HG03520 (cell line): ENCODE results near the gene MAEA.
"Not testable (repeated sequence)": the region's sequence is repeated elsewhere in the genome, so short reads cannot be mapped to it uniquely, and the experiment has no call there.

Experiments
- ATAC-seq: cut with Tn5 transposase; IDR thresholded peaks from one replicate; pipeline ENCODE4 v1.9.1; 2021; ENCODE audit warnings: mild to moderate bottlenecking, moderate library complexity; ENCODE audit not compliant: unreplicated experiment

MAEA gene

DNA sequence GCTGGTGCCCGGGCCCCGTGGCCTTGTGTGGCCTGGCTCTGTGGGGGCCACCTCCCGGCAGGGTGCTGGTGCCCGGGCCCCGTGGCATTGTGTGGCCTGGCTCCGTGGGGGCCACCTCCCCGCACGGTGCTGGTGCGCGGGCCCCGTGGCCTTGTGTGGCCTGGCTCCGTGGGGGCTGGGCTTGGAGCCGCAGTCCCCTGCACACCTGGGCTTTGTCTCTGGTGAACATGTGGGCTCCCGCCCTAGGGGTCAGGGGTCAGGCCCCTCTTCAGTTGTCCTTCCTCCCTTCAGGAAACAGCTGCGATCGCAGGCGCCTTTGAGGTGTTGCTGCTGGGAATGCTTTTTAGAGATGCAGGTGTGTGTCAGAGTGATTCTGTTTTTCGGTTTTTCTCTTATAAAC is 74.5 kb downstream of the MAEA start:
- ATAC-seq, result no peak

DNA sequence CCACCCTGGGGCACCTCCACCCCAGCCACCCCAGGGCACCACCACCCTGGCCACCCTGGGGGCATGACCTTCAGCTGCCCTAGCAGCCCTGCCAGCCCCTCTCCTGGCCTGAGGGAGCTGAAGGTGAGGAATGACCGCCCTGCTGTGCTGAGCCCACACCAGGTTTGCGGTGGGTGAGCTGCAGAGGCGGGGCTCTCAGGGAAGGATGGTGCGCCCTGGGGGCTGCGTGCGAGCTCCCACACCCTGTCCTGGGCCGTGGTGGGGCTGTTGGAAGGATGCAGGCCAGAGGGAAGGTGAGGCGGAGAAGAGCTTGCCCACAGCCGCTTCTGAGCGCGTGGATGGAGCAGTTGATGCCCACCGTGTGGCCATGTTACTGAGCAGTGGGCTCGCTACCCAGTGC is 75.1 kb downstream of the MAEA start:
- no peak for ATAC-seq

DNA sequence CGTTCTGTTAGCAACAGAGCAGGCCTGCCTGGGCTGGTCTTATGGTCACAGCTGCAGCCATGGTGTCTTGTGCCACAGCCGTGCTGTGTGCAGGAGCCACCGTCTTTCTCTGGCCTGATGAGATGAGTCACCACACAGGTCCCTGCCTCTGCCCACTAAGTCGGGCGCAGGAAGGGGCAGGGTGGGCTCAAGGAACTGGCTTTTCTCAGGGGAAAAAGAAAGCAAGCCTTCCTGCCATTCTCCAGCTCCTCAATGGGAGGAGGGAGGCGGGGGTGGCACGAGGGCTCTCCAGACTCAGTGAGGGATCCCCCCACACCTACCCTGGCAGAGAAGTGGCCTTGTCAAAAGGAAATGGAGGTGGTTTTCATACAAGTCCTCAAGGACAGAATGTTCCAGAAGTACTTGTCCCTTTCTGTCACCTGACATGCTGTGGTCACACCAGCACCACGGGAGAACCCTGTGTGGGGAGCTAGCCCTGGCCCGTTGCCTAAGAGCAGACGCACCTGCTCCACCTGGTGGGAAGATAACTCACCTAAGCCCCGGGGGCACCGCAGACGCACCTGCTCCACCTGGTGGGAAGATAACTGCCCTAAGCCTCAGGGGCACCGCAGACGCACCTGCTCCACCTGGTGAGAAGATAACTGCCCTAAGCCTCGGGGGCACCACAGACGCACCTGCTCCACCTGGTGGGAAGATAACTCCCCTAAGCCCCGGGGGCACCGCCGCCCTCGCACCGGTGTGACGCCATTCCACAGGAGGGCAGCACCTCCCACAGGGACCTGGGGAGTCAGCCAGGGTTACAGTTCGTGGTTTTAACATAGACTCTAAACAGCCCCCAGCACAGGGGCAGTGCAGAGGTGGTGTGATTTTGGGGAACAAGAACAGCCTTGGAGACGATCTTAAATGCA is 75.8 kb downstream of the MAEA start:
- no peak for ATAC-seq

DNA sequence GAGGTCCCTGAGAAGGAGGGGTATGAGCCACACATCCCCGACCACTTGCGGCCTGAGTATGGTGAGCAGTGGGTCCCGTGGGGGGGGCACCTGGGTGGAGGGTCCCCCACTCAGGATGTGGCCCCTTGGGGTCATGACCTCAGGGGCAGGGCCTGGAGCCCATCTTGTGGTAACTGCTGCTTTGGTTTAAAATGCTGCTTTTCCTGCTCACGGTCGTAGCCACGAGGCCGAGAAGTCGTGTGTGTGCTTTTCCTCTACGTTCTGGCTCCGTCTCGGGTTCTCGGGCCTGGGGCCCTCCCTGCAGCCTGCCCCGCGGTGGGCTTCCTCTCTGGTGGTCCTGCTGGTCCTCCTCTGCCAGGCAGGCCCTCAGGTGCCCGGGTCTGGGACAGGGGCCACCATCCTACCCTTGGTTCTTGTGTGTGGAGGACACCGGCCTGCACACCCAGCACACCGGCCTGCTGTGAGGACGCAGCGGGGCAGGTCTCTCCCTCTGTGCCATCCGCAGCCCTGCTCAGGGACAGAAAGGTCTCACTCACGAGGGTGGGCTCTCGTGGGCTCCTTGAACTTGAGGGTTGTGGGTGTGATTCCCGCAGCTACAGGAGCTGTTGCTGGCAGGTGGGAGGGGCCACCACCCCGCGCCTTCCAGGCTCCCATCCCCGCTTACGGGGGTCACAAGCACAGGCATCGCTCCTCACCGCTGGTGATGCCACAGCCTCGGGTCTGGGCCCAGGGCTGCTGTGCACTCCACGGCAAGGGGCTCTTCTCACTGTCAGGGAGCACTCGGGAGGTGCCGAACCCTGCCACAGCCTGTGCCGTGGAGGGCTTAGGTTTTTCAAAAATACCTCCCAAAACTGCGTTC is 76.9 kb downstream of the MAEA start:
- no peak for ATAC-seq

DNA sequence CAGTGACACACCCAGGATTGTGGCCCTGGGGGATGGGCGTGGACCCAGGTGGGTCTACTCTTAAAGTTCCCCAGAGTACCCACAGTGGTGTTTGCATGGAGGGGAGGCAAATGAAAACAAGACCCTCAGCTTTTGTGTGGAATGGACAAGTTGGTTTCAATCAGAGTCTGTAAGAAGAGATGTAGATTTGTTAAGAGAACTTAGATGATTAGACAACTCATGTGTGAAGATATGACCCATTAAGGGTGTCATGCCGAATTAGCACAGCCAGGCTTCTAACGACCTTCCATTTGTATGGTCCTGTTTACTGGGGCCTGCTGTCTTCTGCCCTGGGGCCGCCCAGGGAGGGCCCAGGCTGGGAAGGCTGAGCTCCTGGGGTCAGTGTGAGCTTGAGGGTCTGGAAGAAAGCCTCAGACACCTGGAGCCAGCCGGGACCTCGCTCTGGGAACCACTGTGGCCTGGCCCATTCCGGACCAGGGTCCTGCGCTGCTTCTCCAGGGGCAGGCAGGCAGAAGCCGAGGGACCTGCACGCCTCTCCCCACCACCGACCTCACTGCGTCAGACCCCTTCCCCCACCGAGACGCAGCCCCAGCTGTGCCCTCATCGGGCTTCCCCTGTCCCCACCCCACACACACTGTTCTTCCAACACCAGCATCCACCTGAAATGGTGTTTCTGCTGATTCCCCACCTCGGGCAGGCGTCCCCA is 77.7 kb downstream of the MAEA start:
- ATAC-seq, result no peak

DNA sequence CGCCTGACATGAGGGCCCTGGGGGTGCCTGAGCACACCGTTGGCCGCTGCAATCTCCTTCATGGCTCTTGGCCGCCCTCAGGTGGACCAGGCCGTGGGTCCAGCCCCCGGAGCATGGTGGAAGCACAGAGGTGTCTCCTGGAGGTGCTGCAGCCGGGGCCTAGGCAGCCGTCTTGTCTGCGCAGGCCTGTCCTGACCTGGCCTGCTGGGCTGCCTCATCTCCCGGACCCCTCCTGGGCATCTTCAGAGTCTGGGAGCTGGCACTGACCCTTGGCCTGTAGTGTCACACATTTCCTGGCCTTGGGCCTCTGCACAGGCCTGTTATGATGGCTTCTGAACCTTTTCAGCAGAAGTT is 78.2 kb downstream of the MAEA start:
- ATAC-seq, result no peak

DNA sequence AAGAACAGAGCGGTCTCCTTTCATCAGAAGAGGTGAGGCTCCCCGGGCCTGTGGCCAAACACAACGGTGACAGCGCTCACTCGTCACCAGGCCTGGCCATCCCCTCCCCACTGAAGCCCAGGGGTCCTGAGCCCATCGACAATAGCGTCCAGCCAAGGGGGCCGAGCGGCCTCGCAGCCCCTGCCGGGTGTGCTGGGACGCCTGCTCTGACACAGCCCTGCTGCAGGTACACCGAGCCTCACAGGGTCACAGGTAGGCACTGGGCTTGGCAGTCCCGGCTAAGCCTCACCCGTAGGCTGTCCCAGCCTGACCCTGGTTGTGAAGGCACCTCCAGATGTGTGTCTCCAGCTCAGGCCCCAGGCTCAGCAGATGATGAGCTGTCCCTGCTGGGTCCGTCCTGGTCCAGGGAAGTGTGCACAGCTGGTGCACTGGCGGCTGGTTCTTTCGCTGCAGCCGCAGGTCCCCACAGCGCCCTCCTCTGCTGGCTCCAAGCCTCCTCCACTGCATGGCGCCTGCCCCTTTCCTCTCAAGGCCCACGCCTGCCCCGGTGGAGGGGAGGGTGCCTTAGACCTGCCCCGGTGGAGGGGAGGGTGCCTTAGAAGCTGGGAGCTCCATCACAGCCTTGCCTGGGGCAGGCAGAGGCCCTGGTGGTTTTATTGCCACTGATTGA is 78.9 kb downstream of the MAEA start:
- ATAC-seq, result no peak

DNA sequence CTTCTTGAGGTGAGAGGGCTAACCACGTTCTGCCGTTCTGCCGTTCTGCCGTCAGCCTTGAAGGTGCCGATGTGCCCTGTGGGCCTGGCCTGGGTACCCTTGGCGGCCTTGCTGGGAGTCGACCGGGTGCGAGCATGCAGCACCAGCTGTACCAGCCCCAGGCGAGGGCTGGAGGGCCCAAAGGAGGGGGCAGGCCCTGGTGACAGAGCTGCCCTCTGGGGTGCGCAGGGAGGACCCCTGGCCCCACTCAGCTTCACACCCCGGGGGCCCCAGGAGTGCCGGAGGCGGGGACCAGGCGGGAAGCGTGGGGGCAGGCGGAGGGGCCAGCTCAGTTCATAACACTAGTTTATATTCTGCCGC is 79.4 kb downstream of the MAEA start:
- ATAC-seq, result no peak

DNA sequence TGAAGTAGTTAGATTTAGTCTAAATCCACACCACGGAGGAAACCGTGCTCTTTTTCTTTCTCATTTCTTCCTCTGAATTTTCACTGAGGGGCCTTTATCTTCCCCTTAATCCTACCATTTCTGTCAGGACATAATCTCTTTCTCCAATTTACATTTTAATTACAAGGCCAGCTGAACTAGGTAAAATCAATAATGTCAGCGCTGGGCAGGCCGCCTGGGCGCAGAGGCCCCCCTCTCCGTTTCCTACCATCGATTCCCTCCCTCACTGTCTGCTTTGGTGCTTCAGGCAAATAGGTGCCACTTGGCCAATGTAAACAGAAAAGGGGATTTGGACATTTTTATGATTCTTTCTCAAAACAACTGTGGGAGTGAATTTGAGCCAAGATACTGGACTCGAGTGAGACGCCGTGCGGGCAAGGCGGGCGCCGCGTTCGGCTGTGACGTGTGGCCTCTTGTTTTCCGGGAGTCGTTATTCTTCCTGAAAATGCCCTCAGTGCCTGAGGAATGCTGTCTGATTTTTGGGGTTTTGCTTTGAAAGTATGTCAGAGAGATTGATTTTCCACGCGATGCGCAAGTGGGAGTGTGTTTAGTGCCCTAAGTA is 79.9 kb downstream of the MAEA start:
- no peak for ATAC-seq

DNA sequence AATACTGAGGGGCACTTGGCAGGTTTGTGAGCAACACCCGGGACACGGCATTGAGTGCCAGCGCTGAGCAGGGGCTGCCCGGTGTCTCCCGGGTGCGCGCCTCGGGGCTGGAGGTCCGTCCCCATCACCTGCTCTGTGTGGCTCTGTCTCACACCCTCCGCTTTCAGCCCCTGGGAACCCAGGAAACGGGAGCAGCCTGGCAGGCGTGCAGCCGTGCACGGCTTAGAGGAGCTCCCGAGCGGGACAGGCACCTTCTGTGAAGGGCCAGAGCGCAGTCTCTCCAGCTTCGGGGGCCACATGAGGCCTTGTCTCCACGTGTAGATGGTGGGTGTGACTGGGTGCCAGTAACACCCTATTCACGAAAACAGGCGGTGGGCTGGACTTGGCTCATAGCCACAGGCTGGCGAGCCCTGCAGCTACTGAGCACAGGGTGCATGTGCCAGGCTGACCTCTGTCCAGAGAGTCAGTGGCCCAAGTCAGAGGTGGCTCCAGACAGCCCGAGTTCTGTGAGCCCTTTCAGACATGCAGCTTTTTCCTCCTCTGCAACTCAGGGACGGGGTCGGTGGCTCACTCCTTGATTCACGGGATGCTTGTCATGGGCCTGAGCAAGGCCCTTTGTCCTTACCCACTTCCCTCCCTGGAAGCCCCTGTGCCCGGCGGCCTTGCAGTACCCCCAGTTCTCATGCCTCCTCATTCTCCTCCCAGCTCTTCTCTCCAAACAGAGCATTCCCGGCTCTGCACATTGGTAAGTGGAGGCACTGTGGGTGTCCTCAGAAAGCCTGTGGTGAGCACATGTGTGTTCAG is 80.8 kb downstream of the MAEA start:
- ATAC-seq, result no peak

DNA sequence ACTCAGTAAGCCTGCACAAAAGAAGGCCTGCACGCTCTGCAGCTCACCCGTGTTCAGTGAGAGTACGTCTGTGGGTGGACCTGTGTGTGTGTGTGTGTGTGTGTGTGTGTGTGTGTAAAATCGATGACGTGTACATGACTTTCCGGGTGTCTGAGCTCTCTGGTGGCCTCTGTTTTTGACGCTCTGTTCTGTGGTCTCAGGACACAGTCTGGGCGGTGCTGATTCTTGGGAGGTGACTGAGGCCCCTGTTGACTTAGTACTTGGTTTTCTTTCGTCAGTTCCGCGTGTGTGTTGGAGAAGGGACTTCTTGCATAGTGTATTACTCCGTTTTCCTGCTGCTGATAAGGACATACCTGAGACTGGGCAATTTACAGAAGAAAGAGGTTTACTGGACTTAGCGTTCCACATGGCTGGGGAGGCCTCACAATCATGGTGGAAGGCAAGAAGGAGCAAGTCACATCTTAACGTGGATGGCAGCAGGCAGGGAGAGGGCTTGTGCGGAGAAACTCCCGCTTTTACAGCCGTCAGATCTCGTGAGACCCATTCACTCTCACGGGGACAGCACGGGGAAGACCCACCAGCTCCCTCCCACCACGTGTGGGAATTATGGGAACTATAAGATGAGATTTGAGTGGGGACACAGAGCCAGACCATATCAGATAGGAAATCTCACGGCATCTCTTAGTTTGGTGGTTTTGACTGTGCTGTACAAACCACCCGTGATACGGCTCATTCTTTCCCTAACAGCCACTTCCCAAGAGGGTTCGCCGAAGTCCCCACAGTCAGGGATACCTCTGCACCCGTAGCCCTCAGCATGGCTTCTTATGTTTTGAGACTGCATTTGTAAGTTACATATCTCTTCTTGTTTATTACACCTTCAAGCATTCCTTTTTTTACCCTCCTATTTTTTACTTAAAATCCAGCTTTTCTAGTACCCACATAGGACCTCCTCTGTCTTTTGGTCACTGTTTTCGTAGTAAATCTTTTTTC is 81.8 kb downstream of the MAEA start:
- ATAC-seq, result no peak

DNA sequence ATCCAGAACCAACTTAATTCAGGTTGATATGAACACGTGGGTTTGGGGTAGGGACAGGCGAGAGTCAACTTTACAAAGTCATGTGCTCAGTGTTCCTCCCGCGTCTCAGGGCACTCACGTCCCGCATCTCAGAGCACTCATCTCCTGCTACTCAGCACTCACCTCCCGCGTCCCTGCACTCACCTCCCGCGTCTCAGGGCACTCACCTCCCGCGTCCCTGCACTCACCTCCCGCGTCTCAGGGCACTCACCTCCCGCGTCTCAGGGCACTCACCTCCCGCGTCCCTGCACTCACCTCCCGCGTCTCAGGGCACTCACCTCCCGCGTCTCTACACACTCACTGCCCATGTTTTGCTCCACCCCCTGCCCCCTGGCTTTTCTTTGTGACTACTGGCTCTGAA is 82.9 kb downstream of the MAEA start:
- ATAC-seq, result not testable (repeated sequence)

DNA sequence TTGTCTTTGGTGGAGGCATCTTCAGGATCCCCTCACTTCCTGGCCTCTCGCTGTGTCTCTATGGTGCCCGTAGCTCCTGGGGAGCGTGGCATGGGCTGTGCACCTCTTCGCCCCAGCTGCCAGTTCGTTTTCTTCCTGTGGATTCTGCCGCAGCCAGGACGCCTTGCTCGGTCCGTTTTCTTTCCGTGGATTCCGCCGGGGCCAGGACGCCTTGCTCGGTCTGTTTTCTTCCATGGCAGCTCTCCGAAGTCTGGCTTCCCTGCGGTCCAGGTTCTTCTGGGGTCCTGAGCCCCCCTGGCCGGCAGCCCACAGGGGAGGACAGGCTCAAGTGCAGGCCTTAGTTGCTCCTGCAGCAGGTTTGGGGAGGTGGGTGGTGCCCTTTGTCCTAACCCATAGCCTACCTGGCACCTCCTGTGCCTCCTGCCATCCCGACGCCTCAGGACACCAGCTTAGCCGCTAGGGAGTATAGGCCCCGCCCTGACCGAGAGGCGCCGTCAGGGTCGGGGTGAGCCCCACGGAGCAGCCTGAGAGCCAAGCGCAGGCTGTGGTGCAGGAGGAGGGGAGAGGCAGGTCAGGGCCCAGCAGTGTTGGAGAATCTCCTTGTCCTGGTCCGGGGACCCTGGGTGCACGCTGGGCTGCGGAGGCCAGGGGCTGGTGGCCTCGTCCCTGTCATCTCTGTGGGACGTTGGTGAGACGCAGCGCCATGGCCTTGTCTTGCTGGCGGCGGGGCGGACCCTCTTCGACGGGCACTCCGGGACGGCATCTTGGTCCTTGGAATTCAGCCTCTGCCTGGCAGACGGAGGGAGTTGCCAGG is 84.4 kb downstream of the MAEA start:
- no peak for ATAC-seq

DNA sequence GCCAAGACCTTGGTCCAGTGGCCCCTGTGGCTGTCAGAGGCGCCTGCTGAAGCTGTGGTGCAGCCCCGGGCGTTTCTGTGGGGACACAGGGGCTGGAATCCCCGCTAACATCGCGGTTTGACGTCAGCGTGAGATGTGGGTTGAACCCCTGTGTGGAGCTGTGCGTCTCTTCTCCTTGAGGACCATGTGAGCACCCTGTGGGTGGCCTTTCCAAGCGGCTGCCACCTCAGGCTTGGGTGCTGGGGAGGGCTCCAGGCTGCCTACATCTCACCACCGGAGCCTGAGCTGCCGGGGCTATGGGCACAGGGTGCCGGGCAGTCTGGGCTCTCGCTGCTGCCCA is 85.0 kb downstream of the MAEA start:
- ATAC-seq, result no peak

DNA sequence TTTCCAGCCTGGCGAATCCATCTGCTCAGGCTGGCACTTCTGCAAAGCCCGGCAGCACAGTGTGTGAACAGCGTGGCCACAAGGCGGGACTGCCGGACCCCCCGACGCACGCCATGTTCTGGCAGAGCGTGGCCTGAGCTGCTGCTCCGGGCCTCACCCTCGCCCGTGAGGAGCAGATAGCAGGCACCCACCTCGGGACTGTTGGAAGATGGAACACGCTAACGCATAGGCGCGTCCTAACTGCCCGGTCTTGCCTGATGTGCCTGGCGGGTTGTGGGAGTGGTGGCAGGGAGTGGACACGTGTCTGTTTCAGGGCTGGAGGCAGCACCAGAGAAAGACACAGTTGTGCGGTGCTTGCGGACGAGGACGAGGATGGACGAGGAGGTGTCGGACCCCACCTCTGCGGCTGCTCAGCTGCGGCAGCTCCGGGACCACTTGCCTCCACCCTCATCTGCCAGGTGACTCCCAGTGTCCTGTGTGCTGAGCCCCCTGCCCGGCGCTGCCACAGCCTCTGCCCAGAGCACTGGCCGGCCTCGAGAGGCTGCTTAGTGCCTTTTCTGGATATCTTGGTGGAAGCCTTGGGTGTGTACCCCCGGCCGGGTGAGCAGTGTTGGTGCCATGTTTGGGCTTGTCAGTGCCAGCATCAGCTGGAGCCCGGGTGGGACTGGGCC is 85.5 kb downstream of the MAEA start:
- ATAC-seq, result no peak

DNA sequence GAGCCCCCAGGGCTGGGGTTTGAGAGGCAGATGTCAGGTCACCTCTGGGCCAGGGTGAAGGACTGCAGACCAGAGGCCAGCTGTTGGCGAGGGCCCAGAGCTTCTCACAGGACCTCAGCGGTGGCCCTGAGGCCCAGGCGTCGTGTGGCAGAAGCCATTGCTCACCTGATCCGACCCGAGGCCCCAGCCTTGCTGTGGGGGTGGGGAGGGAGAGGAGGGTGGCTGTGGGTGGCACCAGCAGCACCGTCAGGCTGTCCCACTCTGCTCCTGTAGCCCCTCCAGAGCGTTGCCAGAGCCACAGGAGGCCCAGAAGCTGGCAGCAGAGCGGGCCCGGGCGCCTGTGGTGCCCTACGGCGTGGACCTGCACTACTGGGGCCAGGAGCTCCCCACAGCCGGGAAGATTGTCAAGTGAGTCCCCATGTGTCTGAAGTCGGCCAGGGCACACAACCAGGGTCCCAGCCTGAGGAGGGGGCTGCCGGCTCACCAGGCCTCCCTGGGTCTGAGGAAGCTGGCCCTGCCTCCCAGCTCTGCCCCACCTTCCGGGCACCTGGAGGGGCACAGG is 86.2 kb downstream of the MAEA start:
- no peak for ATAC-seq

DNA sequence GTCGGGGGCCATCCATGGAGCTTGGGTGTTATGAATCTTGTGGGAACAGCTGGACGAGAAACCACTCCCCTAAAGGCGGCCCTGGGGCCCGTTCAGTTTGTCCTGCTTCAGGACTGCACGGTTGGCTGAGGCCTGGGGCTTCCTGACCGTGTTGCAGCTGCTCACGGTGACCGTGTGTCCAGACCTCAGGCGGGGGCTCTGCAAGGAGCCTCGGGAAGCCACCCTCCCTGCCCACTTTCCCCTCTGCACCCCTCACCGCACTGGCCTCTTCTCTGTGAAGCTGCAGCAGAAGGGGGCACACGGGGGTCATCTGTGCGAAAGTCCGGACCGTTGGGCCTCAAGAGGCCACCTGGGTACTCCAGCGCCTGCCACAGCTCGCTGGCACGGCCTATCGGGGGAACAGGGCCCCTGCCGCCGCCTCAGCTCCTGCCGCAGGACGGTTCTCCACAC is 86.7 kb downstream of the MAEA start:
- ATAC-seq, result no peak
